Gastrocnemius medialis (tissue), 4 donors: ENCODE data around the gene RAB4A. TPM values are rescaled to one million over a fixed set of nuclear protein-coding genes. Genes with fewer than 3 reads are reported as not detected.

Source experiments
- ATAC-seq, 2 donors: fragments of 150-250 bp; one replicate each; pipeline ENCODE4 v1.9.1; 2016
- DNase-seq, 2 donors: peaks; one replicate each; pipeline ENCODE4 v3.0.0-alpha.2; 2019
- H3K27ac ChIP-seq, 4 donors: fragments of 200-600 bp; sonication (generic); 1 replicate in 1 of 4; 2 replicates in 3 of 4; pipeline ENCODE4 v1.5.1; 2016 to 2018; ENCODE audit warnings: mild to moderate bottlenecking in 2 of 4, moderate library complexity in 1 of 4
- H3K27me3 ChIP-seq, 3 donors: fragments of 200-600 bp; sonication (generic) in 2 of 3; 1 replicate in 1 of 3; 2 replicates in 2 of 3; pipeline versions ENCODE4 v1.5.1 to v1.6.0; 2016 to 2019; ENCODE audit warnings: mild to moderate bottlenecking in 1 of 3, moderate library complexity in 1 of 3
- H3K36me3 ChIP-seq, 2 donors: fragments of 200-600 bp; sonication (generic) in 1 of 2; one replicate each; pipeline ENCODE4 v1.5.1; 2017 to 2018
- H3K4me1 ChIP-seq, 2 donors: fragments of 200-600 bp; sonication (generic) in 1 of 2; one replicate each; pipeline ENCODE4 v1.5.1; 2016 to 2017; ENCODE audit warnings: mild to moderate bottlenecking in 2 of 2
- H3K4me3 ChIP-seq, 4 donors: fragments of 200-600 bp; sonication (generic) in 3 of 4; 1 replicate in 1 of 4; 2 replicates in 3 of 4; pipeline ENCODE4 v1.5.1; 2016 to 2019; ENCODE audit warnings: mild to moderate bottlenecking in 2 of 4
- H3K9me3 ChIP-seq, 3 donors: fragments of 200-600 bp; sonication (generic) in 2 of 3; 1 replicate in 1 of 3; 2 replicates in 2 of 3; pipeline ENCODE4 v1.5.1; 2016 to 2019
- POLR2A ChIP-seq, 2 donors: fragments of 450-650 bp; IDR thresholded peaks; one replicate each; pipeline ENCODE4 v1.6.1; 2017; ENCODE audit warnings: antibody characterized with exemption in 2 of 2, mild to moderate bottlenecking in 2 of 2, moderate library complexity in 2 of 2
- in situ Hi-C, 4 donors: fragments of 200-750 bp; cut with MboI; loops; one replicate each; pipeline versions ENCODE4 v1.15.0 to v1.8.0; 2017; ENCODE audit warnings: low sequenced_read_pairs in 4 of 4
- intact Hi-C: fragments of 100-400 bp; cut with DNase I; formaldehyde crosslinking; loops from one replicate; pipeline ENCODE4 v1.15.1; 2023; ENCODE audit warnings: low total_unique reads
- total RNA-seq, 4 donors: library from RNA; depleted of rRNA; stranded (reverse); fragments of >200 nt; gene quantifications; one replicate each; pipeline versions ENCODE4 v1.1.0 to v1.2.3, GENCODE V29; 2016
- TF ChIP-seq, protein P1 (sequence below), 5 experiments: fragments of 450-650 bp in 3 of 5; fragments of 200-600 bp in 2 of 5; sonication (generic) in 2 of 5; IDR thresholded peaks in 4 of 5; conservative IDR thresholded peaks in 1 of 5; 1 replicate in 4 of 5; 2 replicates in 1 of 5; pipeline ENCODE4 v1.5.1; 2016 to 2019; ENCODE audit warnings: antibody characterized with exemption in 5 of 5, mild to moderate bottlenecking in 3 of 5, moderate library complexity in 3 of 5

RAB4A gene
- total RNA-seq, 4 donors from 2014 or later: 21.1 to 48.1 (median 29.2) TPM

DNA sequence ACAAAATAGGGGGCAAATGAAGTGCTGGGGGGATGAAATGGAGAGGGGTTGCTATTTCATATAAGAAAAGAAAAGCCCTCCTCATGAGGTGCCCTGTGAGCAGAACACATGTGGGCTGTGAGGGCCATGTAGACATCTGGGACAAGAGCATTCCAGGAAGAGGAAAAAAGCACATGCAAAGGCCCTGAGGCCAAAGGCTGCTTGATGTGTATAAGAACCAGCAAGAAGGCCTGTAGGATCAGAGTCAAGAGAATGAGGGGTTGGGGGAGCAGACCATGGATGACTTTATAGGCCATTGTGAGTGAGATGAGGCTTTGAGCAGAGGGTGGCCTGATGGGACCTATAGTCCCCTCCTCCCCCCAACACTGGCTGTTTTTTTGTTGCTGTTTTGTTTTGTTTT, 7.7 kb upstream of the RAB4A start:
- H3K9me3 ChIP-seq: no peaks in the 10 kb centered on the region
- no peak overlapping the region for H3K27ac ChIP-seq
- H3K4me1 ChIP-seq: peaks cover 3 to 6% of the 10 kb centered on the region in 2 donors
- H3K36me3 ChIP-seq: no peaks in the 10 kb centered on the region
- no peak for TF ChIP-seq POLR2A (IDR thresholded peaks at IDR 0.05)
- TF ChIP-seq, protein P1, sequence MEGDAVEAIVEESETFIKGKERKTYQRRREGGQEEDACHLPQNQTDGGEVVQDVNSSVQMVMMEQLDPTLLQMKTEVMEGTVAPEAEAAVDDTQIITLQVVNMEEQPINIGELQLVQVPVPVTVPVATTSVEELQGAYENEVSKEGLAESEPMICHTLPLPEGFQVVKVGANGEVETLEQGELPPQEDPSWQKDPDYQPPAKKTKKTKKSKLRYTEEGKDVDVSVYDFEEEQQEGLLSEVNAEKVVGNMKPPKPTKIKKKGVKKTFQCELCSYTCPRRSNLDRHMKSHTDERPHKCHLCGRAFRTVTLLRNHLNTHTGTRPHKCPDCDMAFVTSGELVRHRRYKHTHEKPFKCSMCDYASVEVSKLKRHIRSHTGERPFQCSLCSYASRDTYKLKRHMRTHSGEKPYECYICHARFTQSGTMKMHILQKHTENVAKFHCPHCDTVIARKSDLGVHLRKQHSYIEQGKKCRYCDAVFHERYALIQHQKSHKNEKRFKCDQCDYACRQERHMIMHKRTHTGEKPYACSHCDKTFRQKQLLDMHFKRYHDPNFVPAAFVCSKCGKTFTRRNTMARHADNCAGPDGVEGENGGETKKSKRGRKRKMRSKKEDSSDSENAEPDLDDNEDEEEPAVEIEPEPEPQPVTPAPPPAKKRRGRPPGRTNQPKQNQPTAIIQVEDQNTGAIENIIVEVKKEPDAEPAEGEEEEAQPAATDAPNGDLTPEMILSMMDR (IDR thresholded peaks at IDR 0.05 in 4 of 5, conservative IDR thresholded peaks at IDR 0.05 in 1 of 5): no peak
- intact Hi-C loops (no loop called here), in situ Hi-C loops (loop anchor here in 2 of 4 donors (10.0 to 25.0 kb wide), 2 partner anchors 242 to 1049 kb away; partner anchors contain the start of gene NUP133 (in 1 of the 2))
- ATAC-seq: no peak
- no peak overlapping the region for H3K4me3 ChIP-seq
- DNase-seq: no peak
- H3K27me3 ChIP-seq: no peaks in the 10 kb centered on the region

DNA sequence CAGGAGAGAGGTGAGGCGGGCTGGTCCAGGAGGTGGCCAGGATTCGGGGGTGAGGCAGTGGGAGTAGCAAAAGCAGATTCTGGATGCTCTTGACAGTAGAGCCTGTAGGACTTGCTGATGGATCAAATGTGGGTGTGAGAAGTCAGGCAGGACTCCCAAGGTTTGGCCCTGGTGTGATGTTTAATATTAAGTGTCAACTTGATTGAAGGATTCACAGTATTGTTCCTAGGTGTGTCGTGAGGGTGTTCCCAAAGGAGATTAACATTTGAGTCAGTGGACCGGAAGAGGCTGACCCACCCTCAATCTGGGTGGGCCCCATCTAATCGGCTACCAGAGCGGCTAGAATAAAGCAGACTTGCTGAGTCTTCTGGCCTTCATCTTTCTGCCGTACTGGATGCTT, 6.8 kb upstream of the RAB4A start:
- DNase-seq (no peak), ATAC-seq (no peak)
- no peak for TF ChIP-seq POLR2A (IDR thresholded peaks at IDR 0.05)
- TF ChIP-seq, protein P1 (IDR thresholded peaks at IDR 0.05 in 4 of 5, conservative IDR thresholded peaks at IDR 0.05 in 1 of 5): no peak
- Histone ChIP-seq H3K27ac (no peak overlapping the region), H3K4me3 (no peak overlapping the region), H3K9me3 (no peaks in the 10 kb centered on the region), H3K36me3 (no peaks in the 10 kb centered on the region), H3K27me3 (no peaks in the 10 kb centered on the region), H3K4me1 (peaks cover 0 to 4% of the 10 kb centered on the region in 2 donors)
- intact Hi-C loops (no loop called here), in situ Hi-C loops (loop anchor here in 2 of 4 donors (10.0 to 25.0 kb wide), 2 partner anchors 241 to 1048 kb away; partner anchors contain the start of gene NUP133 (in 1 of the 2))

DNA sequence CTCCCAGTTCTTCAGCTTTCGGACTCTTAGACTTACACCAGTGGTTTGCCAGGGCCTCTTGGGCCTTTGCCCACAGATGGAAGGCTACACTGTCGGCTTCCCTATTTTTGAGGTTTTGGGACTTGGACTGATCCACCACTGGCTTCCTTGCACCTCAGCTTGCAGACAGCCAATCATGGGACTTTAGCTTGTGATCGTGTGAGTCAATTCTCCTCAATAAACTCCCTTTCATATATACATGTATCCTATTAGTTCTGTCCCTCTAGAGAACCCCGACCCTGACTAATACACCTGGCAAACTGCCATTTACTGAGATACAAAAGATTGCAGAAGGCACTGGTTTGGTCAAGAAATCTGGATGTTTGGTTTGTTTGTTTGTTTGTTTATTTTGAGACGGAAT, 6.4 kb upstream of the RAB4A start:
- Histone ChIP-seq H3K27me3 (no peaks in the 10 kb centered on the region), H3K4me1 (peaks cover 0 to 8% of the 10 kb centered on the region in 2 donors), H3K9me3 (no peaks in the 10 kb centered on the region), H3K36me3 (no peaks in the 10 kb centered on the region), H3K4me3 (no peak overlapping the region), H3K27ac (no peak overlapping the region)
- in situ Hi-C loops (loop anchor here in 2 of 4 donors (10.0 to 25.0 kb wide), 2 partner anchors 240 to 1048 kb away; partner anchors contain the start of gene NUP133 (in 1 of the 2)), intact Hi-C loops (no loop called here)
- no peak for DNase-seq
- TF ChIP-seq, protein P1 (IDR thresholded peaks at IDR 0.05 in 4 of 5, conservative IDR thresholded peaks at IDR 0.05 in 1 of 5): no peak
- TF ChIP-seq POLR2A (IDR thresholded peaks at IDR 0.05): no peak
- ATAC-seq: no peak

DNA sequence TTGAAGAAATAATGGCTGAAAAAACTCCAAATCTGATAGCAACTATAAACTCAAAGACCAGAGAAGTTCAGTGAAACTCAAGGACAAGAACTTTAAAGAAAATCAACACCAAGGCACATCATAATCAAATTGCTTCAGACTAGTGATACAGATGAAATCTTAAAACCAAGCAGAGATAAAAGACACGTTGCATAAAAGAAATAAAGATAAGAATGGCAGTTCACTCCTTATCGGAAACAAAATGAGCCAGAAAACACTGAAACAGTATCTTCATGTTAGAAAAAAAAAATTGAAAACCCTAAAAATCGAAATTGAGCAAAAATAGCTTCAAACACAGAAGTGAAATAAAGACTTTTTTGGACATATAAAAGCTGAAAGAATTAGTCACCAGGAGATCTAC, 4.6 kb upstream of the RAB4A start:
- no peak overlapping the region for H3K27ac ChIP-seq
- no peaks in the 10 kb centered on the region for H3K9me3 ChIP-seq
- in situ Hi-C loops (loop anchor here in 2 of 4 donors (10.0 to 25.0 kb wide), 2 partner anchors 239 to 1046 kb away; partner anchors contain the start of gene NUP133 (in 1 of the 2)), intact Hi-C loops (no loop called here)
- H3K4me3 ChIP-seq: no peak overlapping the region
- DNase-seq (no peak), ATAC-seq (no peak)
- H3K27me3 ChIP-seq: no peaks in the 10 kb centered on the region
- H3K36me3 ChIP-seq: no peaks in the 10 kb centered on the region
- peaks cover 10 to 20% of the 10 kb centered on the region in 2 donors for H3K4me1 ChIP-seq
- TF ChIP-seq, protein P1 (IDR thresholded peaks at IDR 0.05 in 4 of 5, conservative IDR thresholded peaks at IDR 0.05 in 1 of 5): no peak
- no peak for TF ChIP-seq POLR2A (IDR thresholded peaks at IDR 0.05)
